HEK293 (cell line): ENCODE data around the gene KLK10.

Experiments used
- CTCF ChIA-PET: fragments of 350-600 bp; formaldehyde crosslinking; extraction: SDS; loops from one replicate; lab custom pipeline; 2021; ENCODE audit warnings: antibody characterized with exemption; lab: Yijun Ruan, JAX
- POLR2A ChIA-PET: fragments of 300-600 bp; formaldehyde crosslinking; extraction: SDS; loops from one replicate; lab custom pipeline; 2020; ENCODE audit warnings: antibody characterized with exemption, inconsistent platforms; lab: Yijun Ruan, JAX
- H3K27ac ChIP-seq: fragments of 200-500 bp; sonication (Bioruptor generic); 2 replicates; pipeline ENCODE4 v1.5.1; 2014; ENCODE audit warnings: low read depth, low read length, control low read depth, inconsistent platforms; ENCODE audit errors: extremely low read depth
- H3K36me3 ChIP-seq, 2 experiments: fragments of 200-500 bp in 1 of 2; sonication (Bioruptor generic) in 1 of 2; 1 replicate in 1 of 2; 2 replicates in 1 of 2; pipeline ENCODE4 v1.5.1; 2014 to 2017; ENCODE audit warnings: inconsistent platforms in 2 of 2, low read length in 2 of 2; ENCODE audit not compliant: control insufficient read depth in 2 of 2, insufficient read depth in 1 of 2
- H3K4me1 ChIP-seq: fragments of 200-500 bp; sonication (Bioruptor generic); 2 replicates; pipeline ENCODE4 v1.5.1; 2014; ENCODE audit warnings: mild to moderate bottlenecking, low read length, inconsistent platforms; ENCODE audit not compliant: control insufficient read depth, insufficient read depth
- H3K4me3 ChIP-seq: 2 replicates; pipeline ENCODE4 v1.5.1; 2011; ENCODE audit warnings: low read depth, mild to moderate bottlenecking, control low read depth, low read length, moderate library complexity
- H3K9me3 ChIP-seq: fragments of 200-500 bp; sonication (Bioruptor generic); 2 replicates; pipeline ENCODE4 v1.5.1; 2014; ENCODE audit warnings: low read depth, low read length, inconsistent platforms; ENCODE audit not compliant: control insufficient read depth, insufficient read depth
- KLF16 ChIP-seq: fragments of 450-650 bp; formaldehyde crosslinking; IDR thresholded peaks from 2 replicates; pipeline ENCODE4 v1.5.1; 2017; ENCODE audit warnings: missing biosample characterization, missing genetic modification characterization
- SALL2 ChIP-seq: fragments of 450-650 bp; formaldehyde crosslinking; IDR thresholded peaks from 2 replicates; pipeline ENCODE4 v1.5.0; 2017; ENCODE audit warnings: missing biosample characterization, mild to moderate bottlenecking, missing genetic modification characterization, borderline replicate concordance
- ZEB2 ChIP-seq: fragments of 450-650 bp; formaldehyde crosslinking; IDR thresholded peaks from 2 replicates; pipeline ENCODE4 v1.5.1; 2016; ENCODE audit warnings: missing biosample characterization, missing genetic modification characterization
- ZFP3 ChIP-seq: fragments of 450-650 bp; formaldehyde crosslinking; IDR thresholded peaks from 2 replicates; pipeline ENCODE4 v1.5.1; 2016; ENCODE audit warnings: low read depth, missing biosample characterization, missing genetic modification characterization
- ZFP69B ChIP-seq: fragments of 450-650 bp; formaldehyde crosslinking; IDR thresholded peaks from 2 replicates; pipeline ENCODE4 v1.5.1; 2016; ENCODE audit warnings: missing biosample characterization, missing genetic modification characterization
- ZNF114 ChIP-seq: fragments of 450-650 bp; formaldehyde crosslinking; IDR thresholded peaks from 2 replicates; pipeline ENCODE4 v1.5.0; 2017; ENCODE audit warnings: missing biosample characterization, missing genetic modification characterization
- ZNF132 ChIP-seq: fragments of 450-650 bp; formaldehyde crosslinking; IDR thresholded peaks from 2 replicates; pipeline ENCODE4 v1.5.1; 2017; ENCODE audit warnings: missing biosample characterization, missing genetic modification characterization, borderline replicate concordance
- ZNF292 ChIP-seq: fragments of 450-650 bp; formaldehyde crosslinking; IDR thresholded peaks from 2 replicates; pipeline ENCODE4 v1.5.1; 2016; ENCODE audit warnings: low read depth, missing biosample characterization, missing genetic modification characterization, borderline replicate concordance
- ZNF335 ChIP-seq: fragments of 450-650 bp; formaldehyde crosslinking; conservative IDR thresholded peaks from 2 replicates; pipeline ENCODE4 v1.5.1; 2016; ENCODE audit warnings: missing biosample characterization, missing genetic modification characterization
- ZNF366 ChIP-seq: fragments of 450-650 bp; formaldehyde crosslinking; conservative IDR thresholded peaks from 2 replicates; pipeline ENCODE4 v1.5.1; 2016; ENCODE audit warnings: missing biosample characterization, missing genetic modification characterization
- ZNF416 ChIP-seq: fragments of 450-650 bp; formaldehyde crosslinking; IDR thresholded peaks from 2 replicates; pipeline ENCODE4 v1.5.1; 2016; ENCODE audit warnings: missing biosample characterization, missing genetic modification characterization
- ZNF571 ChIP-seq: fragments of 450-650 bp; formaldehyde crosslinking; IDR thresholded peaks from 2 replicates; pipeline ENCODE4 v1.5.0; 2017; ENCODE audit warnings: missing biosample characterization, missing genetic modification characterization
- ZNF701 ChIP-seq: fragments of 450-650 bp; formaldehyde crosslinking; IDR thresholded peaks from 2 replicates; pipeline ENCODE4 v1.5.1; 2016; ENCODE audit warnings: missing biosample characterization, missing genetic modification characterization
- TF ChIP-seq, protein P1 (sequence below): fragments of 450-650 bp; formaldehyde crosslinking; IDR thresholded peaks from 2 replicates; pipeline ENCODE4 v1.5.1; 2016; ENCODE audit warnings: missing biosample characterization, missing genetic modification characterization
- TF ChIP-seq, protein P2 (sequence below): sonication (generic); formaldehyde crosslinking; IDR thresholded peaks from 2 replicates; pipeline ENCODE4 v1.8.1; 2022; ENCODE audit warnings: mild to moderate bottlenecking, moderate library complexity, missing genetic modification reagents
- TF ChIP-seq, protein P3 (sequence below): fragments of 450-650 bp; formaldehyde crosslinking; IDR thresholded peaks from 2 replicates; pipeline ENCODE4 v1.5.1; 2016; ENCODE audit warnings: missing biosample characterization, missing genetic modification characterization
- TF ChIP-seq, protein P4 (sequence below): fragments of 450-650 bp; formaldehyde crosslinking; IDR thresholded peaks from 2 replicates; pipeline ENCODE4 v1.5.1; 2017; ENCODE audit warnings: missing biosample characterization, missing genetic modification characterization

KLK10 gene

DNA sequence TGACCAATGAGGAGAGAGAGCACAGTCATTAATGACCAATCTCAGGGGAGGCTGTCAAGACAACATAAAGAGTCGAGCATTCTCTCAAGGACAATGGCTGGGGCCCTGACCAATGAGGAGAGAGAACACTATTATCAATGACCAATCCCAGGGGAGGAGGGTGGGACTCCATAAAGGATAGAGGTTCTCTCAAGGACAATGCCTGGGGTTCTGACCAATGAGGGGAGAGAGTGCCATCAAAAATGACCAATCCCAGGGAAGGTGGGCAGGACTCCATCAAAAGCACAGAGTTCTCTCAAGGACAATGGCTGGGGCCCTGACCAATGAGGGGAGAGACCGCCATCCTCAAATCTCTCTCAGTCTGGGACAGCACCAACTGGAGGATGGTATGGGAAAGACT is 10.2 kb upstream of the KLK10 start:
- Histone ChIP-seq H3K4me1 (no peaks in the 10 kb centered on the region), H3K4me3 (no peak overlapping the region), H3K27ac (no peak overlapping the region), H3K36me3 (no peaks in the 10 kb centered on the region), H3K9me3 (no peaks in the 10 kb centered on the region)
- TF ChIP-seq ZNF114 (tag by site-specific recombination): no peak
- no peak for TF ChIP-seq ZNF366 (tag by site-specific recombination)
- TF ChIP-seq, protein P1, sequence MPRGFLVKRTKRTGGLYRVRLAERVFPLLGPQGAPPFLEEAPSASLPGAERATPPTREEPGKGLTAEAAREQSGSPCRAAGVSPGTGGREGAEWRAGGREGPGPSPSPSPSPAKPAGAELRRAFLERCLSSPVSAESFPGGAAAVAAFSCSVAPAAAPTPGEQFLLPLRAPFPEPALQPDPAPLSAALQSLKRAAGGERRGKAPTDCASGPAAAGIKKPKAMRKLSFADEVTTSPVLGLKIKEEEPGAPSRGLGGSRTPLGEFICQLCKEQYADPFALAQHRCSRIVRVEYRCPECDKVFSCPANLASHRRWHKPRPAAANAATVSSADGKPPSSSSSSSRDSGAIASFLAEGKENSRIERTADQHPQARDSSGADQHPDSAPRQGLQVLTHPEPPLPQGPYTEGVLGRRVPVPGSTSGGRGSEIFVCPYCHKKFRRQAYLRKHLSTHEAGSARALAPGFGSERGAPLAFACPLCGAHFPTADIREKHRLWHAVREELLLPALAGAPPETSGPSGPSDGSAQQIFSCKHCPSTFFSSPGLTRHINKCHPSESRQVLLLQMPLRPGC: no peak
- no peak for TF ChIP-seq ZNF335 (tag by site-specific recombination)
- TF ChIP-seq, protein P2, sequence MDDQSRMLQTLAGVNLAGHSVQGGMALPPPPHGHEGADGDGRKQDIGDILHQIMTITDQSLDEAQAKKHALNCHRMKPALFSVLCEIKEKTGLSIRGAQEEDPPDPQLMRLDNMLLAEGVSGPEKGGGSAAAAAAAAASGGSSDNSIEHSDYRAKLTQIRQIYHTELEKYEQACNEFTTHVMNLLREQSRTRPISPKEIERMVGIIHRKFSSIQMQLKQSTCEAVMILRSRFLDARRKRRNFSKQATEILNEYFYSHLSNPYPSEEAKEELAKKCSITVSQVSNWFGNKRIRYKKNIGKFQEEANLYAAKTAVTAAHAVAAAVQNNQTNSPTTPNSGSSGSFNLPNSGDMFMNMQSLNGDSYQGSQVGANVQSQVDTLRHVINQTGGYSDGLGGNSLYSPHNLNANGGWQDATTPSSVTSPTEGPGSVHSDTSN (CRISPR knock-in tag): no peak
- TF ChIP-seq ZNF132 (tag by site-specific recombination): no peak
- ChIA-PET CTCF (no interaction called here), POLR2A (no interaction called here)

DNA sequence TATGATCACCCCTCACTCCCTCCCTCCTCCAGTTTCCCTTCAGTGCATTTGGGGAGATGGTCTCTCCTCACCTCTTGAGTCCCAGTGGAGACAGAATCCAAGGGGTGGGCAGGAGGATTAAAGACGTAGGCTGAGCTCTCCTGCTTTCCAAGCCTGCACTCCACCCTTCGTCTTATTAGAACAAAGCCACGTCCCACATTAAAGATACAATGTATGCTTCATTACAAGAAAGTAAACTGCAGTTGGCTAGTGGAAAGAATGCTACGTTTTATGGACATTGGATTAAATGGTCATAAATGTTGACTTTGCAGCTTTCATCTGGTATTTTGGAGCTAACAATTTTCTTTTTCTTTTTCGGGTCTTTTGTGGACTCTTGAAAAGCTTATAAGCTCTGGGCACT is 8.4 kb upstream of the KLK10 start:
- Histone ChIP-seq H3K4me1 (no peaks in the 10 kb centered on the region), H3K36me3 (no peaks in the 10 kb centered on the region), H3K9me3 (no peaks in the 10 kb centered on the region), H3K27ac (no peak overlapping the region), H3K4me3 (no peak overlapping the region)
- TF ChIP-seq ZNF701 (tag by site-specific recombination): no peak
- TF ChIP-seq ZFP3 (tag by site-specific recombination): no peak
- no peak for TF ChIP-seq ZNF571 (tag by site-specific recombination)
- TF ChIP-seq, protein P3, sequence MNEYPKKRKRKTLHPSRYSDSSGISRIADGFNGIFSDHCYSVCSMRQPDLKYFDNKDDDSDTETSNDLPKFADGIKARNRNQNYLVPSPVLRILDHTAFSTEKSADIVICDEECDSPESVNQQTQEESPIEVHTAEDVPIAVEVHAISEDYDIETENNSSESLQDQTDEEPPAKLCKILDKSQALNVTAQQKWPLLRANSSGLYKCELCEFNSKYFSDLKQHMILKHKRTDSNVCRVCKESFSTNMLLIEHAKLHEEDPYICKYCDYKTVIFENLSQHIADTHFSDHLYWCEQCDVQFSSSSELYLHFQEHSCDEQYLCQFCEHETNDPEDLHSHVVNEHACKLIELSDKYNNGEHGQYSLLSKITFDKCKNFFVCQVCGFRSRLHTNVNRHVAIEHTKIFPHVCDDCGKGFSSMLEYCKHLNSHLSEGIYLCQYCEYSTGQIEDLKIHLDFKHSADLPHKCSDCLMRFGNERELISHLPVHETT (tag by site-specific recombination): no peak
- no peak for TF ChIP-seq SALL2 (tag by site-specific recombination)
- TF ChIP-seq, protein P4, sequence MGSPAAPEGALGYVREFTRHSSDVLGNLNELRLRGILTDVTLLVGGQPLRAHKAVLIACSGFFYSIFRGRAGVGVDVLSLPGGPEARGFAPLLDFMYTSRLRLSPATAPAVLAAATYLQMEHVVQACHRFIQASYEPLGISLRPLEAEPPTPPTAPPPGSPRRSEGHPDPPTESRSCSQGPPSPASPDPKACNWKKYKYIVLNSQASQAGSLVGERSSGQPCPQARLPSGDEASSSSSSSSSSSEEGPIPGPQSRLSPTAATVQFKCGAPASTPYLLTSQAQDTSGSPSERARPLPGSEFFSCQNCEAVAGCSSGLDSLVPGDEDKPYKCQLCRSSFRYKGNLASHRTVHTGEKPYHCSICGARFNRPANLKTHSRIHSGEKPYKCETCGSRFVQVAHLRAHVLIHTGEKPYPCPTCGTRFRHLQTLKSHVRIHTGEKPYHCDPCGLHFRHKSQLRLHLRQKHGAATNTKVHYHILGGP: no peak
- no peak for TF ChIP-seq KLF16 (tag by site-specific recombination)
- TF ChIP-seq ZNF292 (tag by site-specific recombination): no peak
- TF ChIP-seq ZFP69B: no peak
- TF ChIP-seq ZNF416 (tag by site-specific recombination): no peak
- TF ChIP-seq, protein P2 (CRISPR knock-in tag): no peak
- TF ChIP-seq ZEB2: no peak
- ChIA-PET CTCF (interaction anchor here (0.6 to 1.9 kb wide), 3 partner anchors 8 to 483 kb away, joined by 4 to 8 read pairs (median 6); no protein-coding TSS in a partner anchor), POLR2A (no interaction called here)
